22Rv1 (cell line): ENCODE data around the gene KDM4C.

Source experiments
- H3K27ac ChIP-seq: fragments of 450-650 bp; 2 replicates; pipeline ENCODE4 v1.5.1; 2017
- ZFX ChIP-seq: fragments of 450-650 bp; IDR thresholded peaks from 2 replicates; pipeline ENCODE4 v1.6.1; 2017; ENCODE audit warnings: antibody characterized with exemption, borderline replicate concordance
- TF ChIP-seq, protein P1 (sequence below): fragments of 450-650 bp; IDR thresholded peaks from 2 replicates; pipeline ENCODE4 v1.5.1; 2017; ENCODE audit warnings: mild to moderate bottlenecking

The KDM4C gene

DNA sequence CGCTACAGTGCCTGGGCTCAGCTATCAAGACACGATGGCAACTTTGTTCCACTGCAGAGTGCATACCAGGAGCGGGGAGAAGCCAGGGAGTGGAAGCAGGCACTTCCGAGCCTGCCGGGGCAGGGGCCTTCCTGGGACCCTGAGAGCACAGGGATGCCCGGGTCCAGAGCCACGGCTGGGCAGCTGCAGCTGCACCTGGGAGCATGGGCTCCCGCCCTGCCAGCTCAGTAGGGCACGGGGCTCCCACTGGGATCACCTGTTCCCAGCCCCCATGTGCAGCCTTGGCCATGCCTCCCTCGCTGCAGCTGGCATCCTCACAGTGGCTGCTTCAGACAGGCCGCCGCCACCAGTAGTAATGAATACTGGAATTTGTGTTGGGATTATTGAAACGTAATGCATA, 391.5 kb downstream of the KDM4C start:
- H3K27ac ChIP-seq: no peak overlapping the region
- TF ChIP-seq, protein P1, sequence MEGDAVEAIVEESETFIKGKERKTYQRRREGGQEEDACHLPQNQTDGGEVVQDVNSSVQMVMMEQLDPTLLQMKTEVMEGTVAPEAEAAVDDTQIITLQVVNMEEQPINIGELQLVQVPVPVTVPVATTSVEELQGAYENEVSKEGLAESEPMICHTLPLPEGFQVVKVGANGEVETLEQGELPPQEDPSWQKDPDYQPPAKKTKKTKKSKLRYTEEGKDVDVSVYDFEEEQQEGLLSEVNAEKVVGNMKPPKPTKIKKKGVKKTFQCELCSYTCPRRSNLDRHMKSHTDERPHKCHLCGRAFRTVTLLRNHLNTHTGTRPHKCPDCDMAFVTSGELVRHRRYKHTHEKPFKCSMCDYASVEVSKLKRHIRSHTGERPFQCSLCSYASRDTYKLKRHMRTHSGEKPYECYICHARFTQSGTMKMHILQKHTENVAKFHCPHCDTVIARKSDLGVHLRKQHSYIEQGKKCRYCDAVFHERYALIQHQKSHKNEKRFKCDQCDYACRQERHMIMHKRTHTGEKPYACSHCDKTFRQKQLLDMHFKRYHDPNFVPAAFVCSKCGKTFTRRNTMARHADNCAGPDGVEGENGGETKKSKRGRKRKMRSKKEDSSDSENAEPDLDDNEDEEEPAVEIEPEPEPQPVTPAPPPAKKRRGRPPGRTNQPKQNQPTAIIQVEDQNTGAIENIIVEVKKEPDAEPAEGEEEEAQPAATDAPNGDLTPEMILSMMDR: no peak
- TF ChIP-seq ZFX: no peak

- H3K27ac ChIP-seq: no peak overlapping the region
- no peak for TF ChIP-seq ZFX
- TF ChIP-seq, protein P1: no peak
These were observed 392.5 kb downstream of the KDM4C start for GRCh38 chr9:7150153-7150890.

- TF ChIP-seq, protein P1: no peak
- no peak for TF ChIP-seq ZFX
- H3K27ac ChIP-seq: no peak overlapping the region
These were observed 395.4 kb downstream of the KDM4C start for GRCh38 chr9:7153134-7153533.

DNA sequence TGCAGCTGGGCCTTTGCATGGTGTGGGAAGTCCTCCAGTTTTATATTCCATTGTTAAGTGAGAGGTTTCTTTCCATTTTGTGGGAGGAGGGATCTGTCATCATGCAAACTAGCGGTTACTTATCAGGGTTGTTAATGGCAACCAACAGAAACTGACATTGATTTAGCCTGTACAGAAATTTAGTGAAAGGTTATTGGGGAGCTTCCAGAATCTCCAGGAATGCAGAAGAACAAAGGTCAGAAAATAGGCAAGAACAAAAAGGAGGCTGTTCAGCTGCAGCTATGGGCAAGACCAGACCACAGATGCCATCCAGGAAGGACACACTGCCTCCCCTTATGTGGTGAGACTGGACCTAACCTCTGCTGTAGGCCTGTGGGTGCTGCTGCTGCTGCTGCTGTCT, 395.8 kb downstream of the KDM4C start:
- no peak for TF ChIP-seq ZFX
- TF ChIP-seq, protein P1: no peak
- no peak overlapping the region for H3K27ac ChIP-seq

GRCh38 chr9:7154003-7154619, 396.3 kb downstream of the KDM4C start:
- H3K27ac ChIP-seq: no peak overlapping the region
- TF ChIP-seq, protein P1: no peak
- no peak for TF ChIP-seq ZFX

GRCh38 chr9:7154650-7155049, 396.9 kb downstream of the KDM4C start:
- TF ChIP-seq, protein P1: no peak
- H3K27ac ChIP-seq: no peak overlapping the region

GRCh38 chr9:7161469-7161868, 403.7 kb downstream of the KDM4C start:
- TF ChIP-seq, protein P1: no peak
- no peak for TF ChIP-seq ZFX

More at GRCh38 chr9:7161469-7161868, 403.7 kb downstream of the KDM4C start:
- no peak overlapping the region for H3K27ac ChIP-seq
